SW 1271 (cell line): ENCODE data around the gene RFC2.
"Not testable (repeated sequence)": the region's sequence is repeated elsewhere in the genome, so short reads cannot be mapped to it uniquely, and the experiment has no call there.

ENCODE experiments used
- DNase-seq, 2 experiments: peaks; one replicate each; lab custom pipeline; 2025; lab: John Stamatoyannopoulos, UW

RFC2 gene

GRCh38 chr7:74248156-74248555, 6.0 kb downstream of the RFC2 start:
- DNase-seq, result no peak

GRCh38 chr7:74246497-74246896, 7.7 kb downstream of the RFC2 start:
- DNase-seq, result no peak

GRCh38 chr7:74242122-74242443, 12.1 kb downstream of the RFC2 start:
- DNase-seq, result no peak

GRCh38 chr7:74240482-74240881, 13.7 kb downstream of the RFC2 start:
- no peak for DNase-seq

GRCh38 chr7:74236284-74236683, 17.9 kb downstream of the RFC2 start:
- DNase-seq, result no peak

- DNase-seq, result no peak
Measured at GRCh38 chr7:74235518-74236268, 18.5 kb downstream of the RFC2 start.

GRCh38 chr7:74233655-74234285, 20.4 kb downstream of the RFC2 start:
- no peak for DNase-seq

GRCh38 chr7:74231232-74231590, 23.0 kb downstream of the RFC2 start:
- DNase-seq, result no peak

GRCh38 chr7:74230446-74231231, 23.6 kb downstream of the RFC2 start:
- no peak for DNase-seq

- no peak for DNase-seq
Measured at GRCh38 chr7:74228951-74229900, 25.0 kb downstream of the RFC2 start.

GRCh38 chr7:74226633-74227032, 27.6 kb downstream of the RFC2 start:
- DNase-seq, result no peak

- no peak for DNase-seq
Measured at GRCh38 chr7:74225400-74225799, 28.8 kb downstream of the RFC2 start.

GRCh38 chr7:74224907-74225306, 29.3 kb downstream of the RFC2 start:
- DNase-seq, result not testable (repeated sequence)

- DNase-seq, result no peak
Measured at GRCh38 chr7:74224511-74224832, 29.7 kb downstream of the RFC2 start.

GRCh38 chr7:74223711-74224510, 30.3 kb downstream of the RFC2 start:
- no peak for DNase-seq

- no peak for DNase-seq
Measured at GRCh38 chr7:74222851-74223710, 31.1 kb downstream of the RFC2 start.

- DNase-seq, result no peak
Measured at GRCh38 chr7:74221713-74222112, 32.5 kb downstream of the RFC2 start.

GRCh38 chr7:74220229-74220628, 34.0 kb downstream of the RFC2 start:
- no peak for DNase-seq

- DNase-seq, result no peak
Measured at GRCh38 chr7:74219416-74219815, 34.8 kb downstream of the RFC2 start.

GRCh38 chr7:74218343-74218698, 35.9 kb downstream of the RFC2 start:
- no peak for DNase-seq
